ENCODE data around the gene CATSPERE. TPM values are rescaled to one million over a fixed set of nuclear protein-coding genes. Genes with fewer than 3 reads are reported as not detected.

CATSPERE gene
- total RNA-seq, 1 experiment from 2014 or later: 1.3 TPM

- no TSS peak for BruUV-seq (replicated peaks)
- no peak for DNase-seq
- Mint-ChIP-seq H3K27ac (ENCODE audit: unreplicated experiment) (no peak overlapping the region), H3K4me3 (ENCODE audit: low read depth, unreplicated experiment) (no peak overlapping the region), H3K9me3 (ENCODE audit: low read depth, unreplicated experiment) (no peaks in the 10 kb centered on the region), H3K36me3 (ENCODE audit: insufficient read depth, unreplicated experiment) (no peaks in the 10 kb centered on the region), H3K4me1 (ENCODE audit: low read depth, unreplicated experiment) (peaks cover 11% of the 10 kb centered on the region), H3K27me3 (ENCODE audit: unreplicated experiment) (no peaks in the 10 kb centered on the region)
- intact Hi-C loops (cut with micrococcal nuclease; ENCODE audit: unreplicated experiment): no loop called here
- CTCF ChIA-PET: interaction anchor here (1.0 kb wide), 1 partner anchor 14 kb away, joined by 3 read pairs; no protein-coding TSS in a partner anchor
- TF ChIP-seq, protein P1, sequence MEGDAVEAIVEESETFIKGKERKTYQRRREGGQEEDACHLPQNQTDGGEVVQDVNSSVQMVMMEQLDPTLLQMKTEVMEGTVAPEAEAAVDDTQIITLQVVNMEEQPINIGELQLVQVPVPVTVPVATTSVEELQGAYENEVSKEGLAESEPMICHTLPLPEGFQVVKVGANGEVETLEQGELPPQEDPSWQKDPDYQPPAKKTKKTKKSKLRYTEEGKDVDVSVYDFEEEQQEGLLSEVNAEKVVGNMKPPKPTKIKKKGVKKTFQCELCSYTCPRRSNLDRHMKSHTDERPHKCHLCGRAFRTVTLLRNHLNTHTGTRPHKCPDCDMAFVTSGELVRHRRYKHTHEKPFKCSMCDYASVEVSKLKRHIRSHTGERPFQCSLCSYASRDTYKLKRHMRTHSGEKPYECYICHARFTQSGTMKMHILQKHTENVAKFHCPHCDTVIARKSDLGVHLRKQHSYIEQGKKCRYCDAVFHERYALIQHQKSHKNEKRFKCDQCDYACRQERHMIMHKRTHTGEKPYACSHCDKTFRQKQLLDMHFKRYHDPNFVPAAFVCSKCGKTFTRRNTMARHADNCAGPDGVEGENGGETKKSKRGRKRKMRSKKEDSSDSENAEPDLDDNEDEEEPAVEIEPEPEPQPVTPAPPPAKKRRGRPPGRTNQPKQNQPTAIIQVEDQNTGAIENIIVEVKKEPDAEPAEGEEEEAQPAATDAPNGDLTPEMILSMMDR (IDR thresholded peaks at IDR 0.05; ENCODE audit: unreplicated experiment): no peak
Observed at GRCh38 chr1:244628789-244629188, 167.7 kb downstream of the CATSPERE start.

- CTCF ChIA-PET: no interaction called here
- Mint-ChIP-seq H3K27me3 (ENCODE audit: unreplicated experiment) (no peaks in the 10 kb centered on the region), H3K4me3 (ENCODE audit: low read depth, unreplicated experiment) (no peak overlapping the region), H3K9me3 (ENCODE audit: low read depth, unreplicated experiment) (no peaks in the 10 kb centered on the region), H3K36me3 (ENCODE audit: insufficient read depth, unreplicated experiment) (no peaks in the 10 kb centered on the region), H3K27ac (ENCODE audit: unreplicated experiment) (no peak overlapping the region), H3K4me1 (ENCODE audit: low read depth, unreplicated experiment) (peaks cover 10% of the 10 kb centered on the region)
- no peak for DNase-seq
- TF ChIP-seq, protein P1 (IDR thresholded peaks at IDR 0.05; ENCODE audit: unreplicated experiment): no peak
- intact Hi-C loops (cut with micrococcal nuclease; ENCODE audit: unreplicated experiment): no loop called here
- BruUV-seq (replicated peaks): no TSS peak
Observed at GRCh38 chr1:244633140-244633539, 172.1 kb downstream of the CATSPERE start.

GRCh38 chr1:244634546-244634945, 173.5 kb downstream of the CATSPERE start:
- intact Hi-C loops (cut with micrococcal nuclease; ENCODE audit: unreplicated experiment): no loop called here
- Mint-ChIP-seq H3K27me3 (ENCODE audit: unreplicated experiment) (no peaks in the 10 kb centered on the region), H3K4me1 (ENCODE audit: low read depth, unreplicated experiment) (no peaks in the 10 kb centered on the region), H3K36me3 (ENCODE audit: insufficient read depth, unreplicated experiment) (no peaks in the 10 kb centered on the region), H3K4me3 (ENCODE audit: low read depth, unreplicated experiment) (no peak overlapping the region), H3K27ac (ENCODE audit: unreplicated experiment) (no peak overlapping the region), H3K9me3 (ENCODE audit: low read depth, unreplicated experiment) (no peaks in the 10 kb centered on the region)
- no TSS peak for BruUV-seq (replicated peaks)
- CTCF ChIA-PET: no interaction called here
- no peak for DNase-seq
- TF ChIP-seq, protein P1 (IDR thresholded peaks at IDR 0.05; ENCODE audit: unreplicated experiment): no peak

GRCh38 chr1:244636488-244637259, 175.6 kb downstream of the CATSPERE start:
- CTCF ChIA-PET: no interaction called here
- DNase-seq: no peak
- peaks cover 4% of the 10 kb centered on the region for H3K27me3 Mint-ChIP-seq (ENCODE audit: unreplicated experiment)
- no peak overlapping the region for H3K4me3 Mint-ChIP-seq (ENCODE audit: low read depth, unreplicated experiment)
- TF ChIP-seq, protein P1 (IDR thresholded peaks at IDR 0.05; ENCODE audit: unreplicated experiment): no peak
- no peaks in the 10 kb centered on the region for H3K9me3 Mint-ChIP-seq (ENCODE audit: low read depth, unreplicated experiment)
- no peaks in the 10 kb centered on the region for H3K36me3 Mint-ChIP-seq (ENCODE audit: insufficient read depth, unreplicated experiment)
- H3K4me1 Mint-ChIP-seq (ENCODE audit: low read depth, unreplicated experiment): no peaks in the 10 kb centered on the region
- BruUV-seq (replicated peaks): no TSS peak
- intact Hi-C loops (cut with micrococcal nuclease; ENCODE audit: unreplicated experiment): no loop called here
- no peak overlapping the region for H3K27ac Mint-ChIP-seq (ENCODE audit: unreplicated experiment)

Data from Calu3 (cell line).